GM18517 (cell line): ENCODE results near the gene SLC6A19.

ENCODE experiments used
- ATAC-seq: cut with Tn5 transposase; IDR thresholded peaks from one replicate; pipeline ENCODE4 v1.9.1; 2021; ENCODE audit warnings: mild to moderate bottlenecking, moderate library complexity; ENCODE audit not compliant: unreplicated experiment

SLC6A19 gene

GRCh38 chr5:1193591-1193985 lies 7.8 kb upstream of the SLC6A19 start:
- ATAC-seq = no peak

GRCh38 chr5:1194378-1194777 lies 7.0 kb upstream of the SLC6A19 start:
- no peak for ATAC-seq

- ATAC-seq = no peak
Measured at GRCh38 chr5:1195439-1195838, 6.0 kb upstream of the SLC6A19 start.

DNA sequence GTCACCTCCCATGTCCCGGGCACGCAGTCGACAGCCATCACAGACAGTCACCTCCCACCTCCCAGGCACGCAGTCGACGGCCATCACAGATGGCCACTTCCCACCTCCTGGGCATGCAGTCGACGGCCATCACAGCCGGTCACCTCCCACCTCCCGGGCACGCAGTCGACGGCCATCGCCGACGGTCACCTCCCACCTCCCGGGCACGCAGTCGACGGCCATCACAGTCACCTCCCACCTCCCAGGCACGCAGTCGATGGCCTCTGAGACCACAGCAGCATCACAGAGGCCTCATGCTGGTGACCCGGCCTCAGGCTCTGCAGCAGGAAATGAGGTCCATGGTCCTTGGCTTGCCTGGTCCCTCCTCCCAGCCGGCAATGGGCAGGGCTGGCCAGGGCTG lies 5.5 kb upstream of the SLC6A19 start:
- ATAC-seq = no peak

DNA sequence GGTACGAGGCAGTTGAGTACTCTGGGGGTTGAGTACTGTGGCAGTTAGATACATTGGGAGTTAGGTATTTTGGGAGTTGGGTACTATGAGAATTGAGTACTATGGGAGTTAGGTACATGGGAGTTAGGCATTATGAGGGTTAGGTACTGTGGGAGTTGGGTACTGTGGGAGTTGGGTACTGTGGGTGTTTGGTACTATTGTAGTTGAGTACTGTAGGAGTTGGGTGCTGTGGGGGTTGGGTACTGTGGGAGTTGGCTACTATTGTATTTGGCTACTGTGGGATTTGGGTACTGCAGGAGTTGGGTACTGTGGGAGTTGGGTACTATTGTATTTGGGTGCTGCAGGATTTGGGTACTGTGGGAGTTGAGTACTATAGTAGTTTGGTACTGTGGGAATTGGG lies 4.8 kb upstream of the SLC6A19 start:
- no peak for ATAC-seq

DNA sequence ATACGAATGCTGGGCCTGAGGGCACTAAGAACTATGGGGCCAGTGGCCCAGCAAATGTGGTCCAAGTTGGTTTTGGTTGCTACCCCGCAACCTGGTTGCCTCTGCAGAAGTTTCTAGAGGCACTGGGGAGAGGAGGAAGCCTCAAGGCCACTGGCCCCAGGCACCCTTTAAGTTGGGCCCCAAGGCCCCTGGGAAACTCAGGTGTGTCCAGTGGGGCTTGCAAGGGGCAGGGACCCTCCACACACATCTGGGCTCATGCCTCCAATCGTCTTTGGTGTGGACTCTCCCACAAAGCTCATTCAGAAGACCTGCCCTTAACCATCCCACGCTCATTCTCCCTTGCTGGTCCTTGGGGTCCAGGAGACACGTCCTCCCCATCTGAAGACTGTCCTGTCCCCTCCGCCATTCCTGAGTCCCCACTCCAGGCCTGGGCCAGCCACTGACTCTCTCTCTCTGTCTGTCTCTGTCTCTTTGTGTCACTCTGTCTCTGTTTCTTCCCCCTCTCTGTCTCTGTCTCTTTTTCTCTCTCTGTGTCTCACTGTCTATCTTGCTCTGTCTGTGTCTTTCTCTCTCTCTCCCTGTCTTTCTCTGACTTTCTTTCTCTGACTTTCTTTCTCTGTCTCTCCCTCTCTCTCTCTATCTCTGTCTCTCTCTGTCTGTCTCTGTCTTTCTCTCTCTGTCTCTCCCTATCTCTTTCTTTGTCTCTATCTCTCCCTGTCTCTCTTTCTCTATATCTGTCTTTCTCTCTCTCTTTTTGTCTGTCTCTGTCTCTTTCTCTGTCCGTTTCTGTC lies 3.3 kb upstream of the SLC6A19 start:
- ATAC-seq = no peak

GRCh38 chr5:1199340-1199648 lies 2.1 kb upstream of the SLC6A19 start:
- no peak for ATAC-seq

- ATAC-seq = no peak
Measured at GRCh38 chr5:1199649-1200494, 1.5 kb upstream of the SLC6A19 start.

DNA sequence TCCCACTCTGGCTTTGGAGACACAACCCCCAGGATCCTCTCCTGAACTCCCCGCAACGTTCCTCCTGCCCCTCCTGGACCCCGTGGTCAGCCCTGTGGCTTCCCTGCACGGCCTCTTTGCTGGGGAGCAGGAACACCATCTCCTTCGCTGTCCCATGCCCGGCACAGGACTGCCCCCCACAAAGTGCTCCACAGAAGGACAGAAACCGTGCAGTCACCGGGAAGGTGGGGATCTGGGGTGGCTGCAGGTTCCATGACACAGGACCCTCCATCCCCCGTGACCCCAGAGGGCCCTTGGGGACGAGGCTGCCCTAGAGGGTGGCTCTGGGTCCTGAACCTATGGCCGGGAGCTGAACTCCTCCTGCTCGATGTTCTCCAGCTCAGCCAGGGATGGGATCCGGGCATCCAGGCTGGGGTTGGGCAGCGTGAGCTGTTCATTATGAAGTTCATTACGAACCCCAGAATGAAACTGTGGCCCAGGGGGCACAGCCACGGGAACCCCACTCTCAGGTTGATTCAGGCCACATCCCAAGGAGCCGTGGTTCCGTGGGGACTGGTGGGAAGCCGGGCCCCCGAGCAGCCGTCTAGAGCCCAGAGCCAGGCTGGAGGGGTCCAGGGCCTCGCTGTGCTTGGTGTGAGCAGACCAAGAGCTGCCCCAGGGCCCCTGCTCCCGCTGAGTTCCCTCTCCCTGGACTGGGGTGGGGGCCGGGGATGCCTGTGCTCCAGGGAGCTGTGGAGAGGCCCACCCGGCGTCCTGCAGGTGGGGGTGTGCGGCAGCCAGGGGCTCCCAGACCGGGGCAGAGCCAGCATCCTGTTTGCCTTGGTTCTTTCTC lies 684 bp upstream of the SLC6A19 start:
- ATAC-seq = no peak

GRCh38 chr5:1202026-1202797 lies 817 bp downstream of the SLC6A19 start:
- no peak for ATAC-seq

DNA sequence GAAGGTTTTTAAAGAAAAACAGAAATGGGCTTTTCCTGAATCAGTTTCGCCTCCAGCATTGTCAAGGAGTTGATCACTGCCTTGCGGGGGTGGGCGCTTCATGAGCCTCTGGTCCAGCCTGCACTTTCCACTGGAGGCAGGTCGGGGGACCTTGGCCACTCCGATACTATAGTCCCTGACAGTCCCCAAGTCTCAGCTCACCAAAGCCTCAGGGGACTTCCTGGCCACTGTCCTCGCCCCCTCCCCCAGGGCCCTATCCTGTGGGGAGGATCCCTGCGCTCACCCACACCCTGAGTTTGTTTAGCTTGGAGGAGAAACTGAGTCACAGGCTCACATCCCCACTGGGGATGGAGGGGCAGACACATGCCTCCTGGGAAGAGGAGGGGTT lies 1.4 kb downstream of the SLC6A19 start:
- no peak for ATAC-seq

DNA sequence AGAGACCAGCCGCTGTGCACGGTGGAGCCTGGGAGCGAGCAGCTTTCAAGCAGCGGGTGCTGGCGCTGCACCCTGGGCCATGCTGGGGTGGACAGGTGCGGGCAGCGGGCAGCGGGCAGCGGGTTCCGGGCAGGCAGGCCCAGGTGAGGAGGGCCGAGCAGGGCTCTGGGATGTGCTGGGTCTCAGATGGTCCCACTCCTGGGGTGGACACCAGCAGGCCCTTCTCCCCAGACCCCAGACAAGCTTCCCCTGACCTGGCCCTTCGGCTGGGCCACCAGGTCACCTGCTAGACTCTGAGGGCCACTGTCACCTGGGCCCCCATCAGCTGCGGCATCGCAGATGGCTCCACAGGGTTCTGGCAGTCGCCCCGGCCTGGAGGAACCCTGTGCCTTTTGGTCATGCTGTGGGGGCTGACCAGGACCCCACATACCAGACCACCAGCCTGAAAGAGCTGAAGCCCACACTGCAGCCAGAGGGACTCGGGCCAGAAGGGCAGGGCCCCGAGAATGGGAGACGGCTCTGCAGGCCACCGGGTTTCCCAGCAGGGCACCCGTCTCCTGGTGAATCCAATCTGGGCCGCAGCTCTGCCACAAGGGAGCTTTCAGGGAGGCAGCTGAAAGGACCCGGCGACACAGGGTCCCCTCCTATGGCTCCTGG lies 2.0 kb downstream of the SLC6A19 start:
- ATAC-seq = no peak

GRCh38 chr5:1203968-1204692 lies 2.7 kb downstream of the SLC6A19 start:
- no peak for ATAC-seq

DNA sequence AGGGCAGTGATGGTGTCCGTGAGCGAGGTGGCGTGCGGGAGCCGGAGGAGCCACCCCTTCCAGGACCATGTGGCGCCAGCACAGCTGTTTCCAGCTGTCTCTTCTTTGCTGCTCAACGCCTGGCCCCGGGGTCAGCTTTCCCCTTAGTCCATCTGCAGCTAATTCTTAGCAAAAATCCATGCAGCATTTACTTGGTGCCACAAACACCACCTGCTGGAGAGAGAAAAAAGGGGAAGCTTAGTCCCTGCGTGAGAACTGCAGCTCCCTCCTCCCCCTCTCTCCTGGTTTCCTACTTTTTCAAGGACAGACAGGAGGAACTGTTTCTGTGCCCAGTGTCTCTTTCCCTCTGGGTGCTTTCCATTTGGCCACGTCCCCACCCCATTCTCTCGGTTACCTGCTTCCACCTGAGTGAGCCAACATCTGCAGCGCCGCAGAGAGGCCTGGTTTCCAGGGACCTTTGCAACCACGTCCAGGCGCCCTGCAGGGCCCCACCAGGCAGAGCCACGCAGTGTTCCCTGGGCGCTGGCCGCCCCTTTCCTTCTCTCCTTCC lies 3.4 kb downstream of the SLC6A19 start:
- ATAC-seq = no peak

- ATAC-seq = no peak
Measured at GRCh38 chr5:1205255-1206180, 4.1 kb downstream of the SLC6A19 start.

DNA sequence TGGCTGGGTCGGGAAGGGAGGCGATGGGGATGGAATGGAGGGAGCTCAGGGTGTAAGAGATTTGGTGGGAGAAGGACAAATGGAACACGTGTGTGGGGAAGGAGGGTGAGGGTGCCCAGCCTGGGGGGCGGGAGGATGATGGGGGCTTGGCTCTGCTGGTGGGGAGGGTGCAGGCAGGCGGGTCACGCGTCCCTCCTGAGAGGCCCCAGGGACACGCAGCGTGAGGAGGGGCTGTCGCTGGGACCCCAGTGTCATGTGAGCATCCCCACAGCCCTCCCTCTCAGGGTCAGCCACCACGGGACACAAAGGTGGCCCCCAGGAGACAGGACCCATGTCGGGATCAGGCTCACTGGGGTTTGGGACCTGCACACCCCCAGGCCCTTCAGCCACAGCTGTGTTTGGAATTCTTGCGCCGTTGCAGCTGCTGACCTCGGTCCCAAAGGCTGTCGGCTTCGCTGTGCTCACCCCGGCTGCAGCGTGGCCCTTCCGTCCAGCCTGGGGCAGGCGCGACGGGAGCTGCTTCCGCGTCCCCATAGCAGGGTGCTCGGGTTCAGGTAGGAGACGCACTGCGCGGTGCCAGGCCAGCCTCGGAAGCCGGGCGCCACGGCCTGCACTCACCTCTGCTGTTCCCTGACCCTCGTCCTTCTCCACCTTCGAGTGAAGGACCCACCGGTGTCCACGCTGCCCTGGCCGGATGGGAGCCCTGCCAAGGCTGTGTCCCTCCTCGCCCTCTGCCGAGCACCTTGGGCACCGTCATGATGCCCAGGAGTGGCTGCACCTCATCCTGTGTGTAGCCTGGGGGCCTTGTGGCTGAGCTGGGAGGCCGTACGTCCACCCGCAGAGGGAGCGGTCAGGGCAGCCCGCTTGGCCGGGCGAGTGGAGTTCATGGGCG lies 5.4 kb downstream of the SLC6A19 start:
- no peak for ATAC-seq

- no peak for ATAC-seq
Measured at GRCh38 chr5:1207555-1207954, 6.2 kb downstream of the SLC6A19 start.
